ENCODE data around the gene TTLL6.

The TTLL6 gene

GRCh38 chr17:48812001-48812400 lies 5.0 kb downstream of the TTLL6 start:
- no peak overlapping the region for H3K4me3 ChIP-seq (ENCODE audit: low read length)
- no peak for TF ChIP-seq CTCF (IDR thresholded peaks at IDR 0.05; ENCODE audit: low read depth, low read length)
- TF ChIP-seq EZH2phosphoT487 (IDR thresholded peaks at IDR 0.05; ENCODE audit: low read depth) = no peak
- no peaks in the 10 kb centered on the region for H4K20me1 ChIP-seq (ENCODE audit: insufficient read depth, low read length)
- H3K4me2 ChIP-seq (ENCODE audit: low read length) = no peak overlapping the region
- no peak overlapping the region for H3K9ac ChIP-seq (ENCODE audit: low read length)
- no peak overlapping the region for H3K27ac ChIP-seq (ENCODE audit: low read length)
- no peaks in the 10 kb centered on the region for H3K9me3 ChIP-seq (ENCODE audit: insufficient read depth, low read length)
- H3K27me3 ChIP-seq (ENCODE audit: low read depth, low read length) = peaks cover 36% of the 10 kb centered on the region
- H3K4me1 ChIP-seq (ENCODE audit: low read length) = peaks cover 5% of the 10 kb centered on the region
- no peaks in the 10 kb centered on the region for H3K36me3 ChIP-seq (replicated peaks; ENCODE audit: low read depth, low read length)
- no peak overlapping the region for H2AFZ ChIP-seq (ENCODE audit: low read depth, low read length)
- H3K79me2 ChIP-seq (ENCODE audit: low read length) = no peaks in the 10 kb centered on the region

DNA sequence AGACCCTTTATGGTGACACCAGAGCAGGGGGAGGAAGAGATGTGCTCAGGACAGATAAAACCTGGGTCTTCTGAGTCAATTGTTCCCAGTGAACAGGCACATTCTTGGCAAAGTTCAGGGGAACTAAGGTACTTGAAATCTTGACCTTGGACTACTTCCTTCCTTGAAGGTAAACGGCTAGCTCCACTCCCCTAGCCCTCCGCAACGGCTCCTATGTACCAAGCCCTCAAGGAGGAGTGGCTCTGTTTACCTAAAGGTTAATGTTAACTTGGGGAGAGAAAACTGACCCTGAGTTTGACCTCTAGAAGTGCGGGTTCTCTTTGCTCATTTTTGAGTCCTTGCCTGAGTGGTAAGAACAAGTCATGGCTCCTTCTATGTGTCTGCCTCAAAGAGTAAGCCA lies 7.8 kb downstream of the TTLL6 start:
- no peaks in the 10 kb centered on the region for H3K36me3 ChIP-seq (replicated peaks; ENCODE audit: low read depth, low read length)
- no peak for TF ChIP-seq CTCF (IDR thresholded peaks at IDR 0.05; ENCODE audit: low read depth, low read length)
- no peak for TF ChIP-seq EZH2phosphoT487 (IDR thresholded peaks at IDR 0.05; ENCODE audit: low read depth)
- H3K27ac ChIP-seq (ENCODE audit: low read length) = no peak overlapping the region
- peaks cover 3% of the 10 kb centered on the region; the same call in 1 of the 2 replicates for H3K4me1 ChIP-seq (ENCODE audit: low read length)
- no peak overlapping the region for H3K9ac ChIP-seq (ENCODE audit: low read length)
- H3K9me3 ChIP-seq (ENCODE audit: insufficient read depth, low read length) = no peaks in the 10 kb centered on the region
- no peaks in the 10 kb centered on the region for H4K20me1 ChIP-seq (ENCODE audit: insufficient read depth, low read length)
- no peaks in the 10 kb centered on the region for H3K79me2 ChIP-seq (ENCODE audit: low read length)
- H2AFZ ChIP-seq (ENCODE audit: low read depth, low read length) = no peak overlapping the region
- H3K4me3 ChIP-seq (ENCODE audit: low read length) = no peak overlapping the region
- peaks cover 16% of the 10 kb centered on the region for H3K27me3 ChIP-seq (ENCODE audit: low read depth, low read length)
- no peak overlapping the region for H3K4me2 ChIP-seq (ENCODE audit: low read length)

- H3K79me2 ChIP-seq (ENCODE audit: low read length) = no peaks in the 10 kb centered on the region
- H3K9ac ChIP-seq (ENCODE audit: low read length) = no peak overlapping the region
- peak overlapping the region; percentile 32; the same call in 1 of the 2 replicates for H3K4me3 ChIP-seq (ENCODE audit: low read length)
- peaks cover 13% of the 10 kb centered on the region for H3K4me1 ChIP-seq (ENCODE audit: low read length)
- no peaks in the 10 kb centered on the region for H3K36me3 ChIP-seq (replicated peaks; ENCODE audit: low read depth, low read length)
- H2AFZ ChIP-seq (ENCODE audit: low read depth, low read length) = no peak overlapping the region
- TF ChIP-seq EZH2phosphoT487 (IDR thresholded peaks at IDR 0.05; ENCODE audit: low read depth) = no peak
- TF ChIP-seq CTCF (IDR thresholded peaks at IDR 0.05; ENCODE audit: low read depth, low read length) = peak; percentile 92
- no peaks in the 10 kb centered on the region for H3K9me3 ChIP-seq (ENCODE audit: insufficient read depth, low read length)
- H3K27ac ChIP-seq (ENCODE audit: low read length) = no peak overlapping the region
- H4K20me1 ChIP-seq (ENCODE audit: insufficient read depth, low read length) = no peaks in the 10 kb centered on the region
- no peaks in the 10 kb centered on the region for H3K27me3 ChIP-seq (ENCODE audit: low read depth, low read length)
- H3K4me2 ChIP-seq (ENCODE audit: low read length) = peak overlapping the region; percentile 62
Measured at GRCh38 chr17:48804936-48805411, 12.1 kb downstream of the TTLL6 start.

DNA sequence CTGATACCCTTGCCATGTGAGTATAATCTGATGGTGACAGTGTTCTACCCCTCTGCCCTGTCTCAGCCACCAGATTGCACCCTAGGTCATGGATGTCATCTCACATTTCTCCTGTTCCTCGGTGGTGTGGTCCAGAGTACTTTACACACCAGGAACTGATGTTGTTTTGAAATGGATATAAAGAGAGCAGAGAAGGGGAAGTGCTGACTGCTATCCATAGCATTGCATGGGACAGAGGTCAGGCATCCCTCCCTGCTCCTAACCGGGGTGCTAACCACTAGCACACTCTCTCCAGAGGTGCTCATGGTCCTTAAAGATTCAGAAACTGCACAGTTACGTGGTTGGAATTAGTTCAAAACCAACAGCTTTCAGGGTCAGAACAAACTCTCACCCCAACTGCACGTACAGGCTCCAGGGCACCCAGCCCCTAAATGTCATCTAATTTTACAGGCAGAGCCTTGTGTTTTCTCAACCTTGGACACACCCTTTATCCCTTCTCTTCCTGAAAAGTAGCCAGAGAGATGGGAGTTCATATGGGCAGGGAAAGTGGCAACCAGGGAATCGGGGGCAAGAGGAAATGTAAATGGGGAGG lies 16.3 kb downstream of the TTLL6 start:
- peaks cover 25% of the 10 kb centered on the region for H3K4me1 ChIP-seq (ENCODE audit: low read length)
- H3K4me3 ChIP-seq (ENCODE audit: low read length) = no peak overlapping the region
- H3K9ac ChIP-seq (ENCODE audit: low read length) = no peak overlapping the region
- H3K9me3 ChIP-seq (ENCODE audit: insufficient read depth, low read length) = no peaks in the 10 kb centered on the region
- no peaks in the 10 kb centered on the region for H4K20me1 ChIP-seq (ENCODE audit: insufficient read depth, low read length)
- no peaks in the 10 kb centered on the region for H3K36me3 ChIP-seq (replicated peaks; ENCODE audit: low read depth, low read length)
- H3K27ac ChIP-seq (ENCODE audit: low read length) = no peak overlapping the region
- TF ChIP-seq CTCF (IDR thresholded peaks at IDR 0.05; ENCODE audit: low read depth, low read length) = no peak
- TF ChIP-seq EZH2phosphoT487 (IDR thresholded peaks at IDR 0.05; ENCODE audit: low read depth) = no peak
- H2AFZ ChIP-seq (ENCODE audit: low read depth, low read length) = peak overlapping the region; percentile 51; the same call in 1 of the 2 replicates
- H3K79me2 ChIP-seq (ENCODE audit: low read length) = no peaks in the 10 kb centered on the region
- peak overlapping the region; percentile 11 for H3K4me2 ChIP-seq (ENCODE audit: low read length)
- H3K27me3 ChIP-seq (ENCODE audit: low read depth, low read length) = no peaks in the 10 kb centered on the region

Measured in OCI-LY3 (cell line).